HepG2 (cell line): ENCODE data around the gene ANP32A.

ENCODE experiments used
- MEF2D ChIP-seq: sonication (generic); formaldehyde crosslinking; IDR thresholded peaks from 2 replicates; pipeline ENCODE4 v1.5.1; 2020; ENCODE audit warnings: mild to moderate bottlenecking, missing genetic modification reagents
- MZF1 ChIP-seq: sonication (generic); formaldehyde crosslinking; IDR thresholded peaks from 2 replicates; pipeline ENCODE4 v1.8.1; 2023; ENCODE audit warnings: mild to moderate bottlenecking, missing genetic modification reagents, borderline replicate concordance

GRCh38 chr15:68765602-68766368, 54.9 kb downstream of the ANP32A start:
- TF ChIP-seq MEF2D (no peak), MZF1 (CRISPR knock-in tag) (no peak)
